Glutamatergic neuron (in vitro differentiated cells): ENCODE measurements around the gene TMEM125. TPM values are rescaled to one million over a fixed set of nuclear protein-coding genes. Genes with fewer than 3 reads are reported as not detected.

ENCODE experiments used
- DNase-seq: peaks from one replicate; pipeline ENCODE4 v3.0.0; 2022
- H3K27ac Mint-ChIP-seq: one replicate; pipeline ENCODE4 v1.8.0; 2020; ENCODE audit warnings: mild to moderate bottlenecking, mixed read lengths, inconsistent platforms; ENCODE audit not compliant: unreplicated experiment
- H3K27me3 Mint-ChIP-seq: one replicate; pipeline ENCODE4 v1.8.0; 2020; ENCODE audit warnings: mild to moderate bottlenecking, moderate library complexity, mixed read lengths, inconsistent platforms; ENCODE audit not compliant: unreplicated experiment
- H3K36me3 Mint-ChIP-seq: one replicate; pipeline ENCODE4 v1.8.0; 2020; ENCODE audit warnings: mild to moderate bottlenecking, mixed read lengths, inconsistent platforms; ENCODE audit not compliant: unreplicated experiment
- H3K4me1 Mint-ChIP-seq: one replicate; pipeline ENCODE4 v1.8.0; 2020; ENCODE audit warnings: mild to moderate bottlenecking, low read depth, mixed read lengths, inconsistent platforms; ENCODE audit not compliant: unreplicated experiment
- H3K4me3 Mint-ChIP-seq: one replicate; pipeline ENCODE4 v1.8.0; 2020; ENCODE audit warnings: mild to moderate bottlenecking, mixed read lengths, inconsistent platforms; ENCODE audit not compliant: unreplicated experiment
- H3K9me3 Mint-ChIP-seq: one replicate; pipeline ENCODE4 v1.8.0; 2020; ENCODE audit warnings: mild to moderate bottlenecking, moderate library complexity, mixed read lengths, inconsistent platforms; ENCODE audit not compliant: unreplicated experiment
- total RNA-seq: library from RNA; stranded (reverse); fragmentation: NEBNext Ultra II Directional; extraction: Animal tissue kit (Norgen Biotek cat#: 25700); gene quantifications from one replicate; pipeline ENCODE4 v1.2.1, GENCODE V29; 2021; ENCODE audit not compliant: unreplicated experiment
- TF ChIP-seq, protein P1 (sequence below): fragments of 200-600 bp; sonication (generic); IDR thresholded peaks from one replicate; pipeline ENCODE4 v1.5.0; 2021; ENCODE audit not compliant: partially characterized antibody, unreplicated experiment

Gene TMEM125
- total RNA-seq, 1 donor from 2014 or later, result not detected

DNA sequence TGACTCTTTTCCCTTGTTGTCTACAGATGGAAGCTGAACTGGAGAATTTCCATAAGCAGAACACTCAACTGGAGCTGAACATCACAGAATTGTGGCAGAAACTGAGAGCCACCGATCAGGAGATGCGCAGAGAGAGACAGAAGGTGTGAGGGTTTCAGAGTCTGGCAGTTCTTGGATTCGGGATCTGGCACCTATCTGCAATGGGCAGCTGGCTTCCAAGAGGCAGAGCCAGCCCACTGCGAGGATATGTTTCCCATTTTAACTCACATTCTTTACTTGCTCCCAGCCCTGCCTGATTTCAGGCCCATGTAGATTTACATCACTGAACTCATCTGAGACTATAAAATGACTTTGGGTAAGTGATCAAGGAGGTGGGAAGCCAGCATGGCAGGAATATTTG, 37.3 kb upstream of the TMEM125 start:
- no peak overlapping the region for H3K27ac Mint-ChIP-seq
- H3K4me1 Mint-ChIP-seq, result no peaks in the 10 kb centered on the region
- H3K9me3 Mint-ChIP-seq, result no peaks in the 10 kb centered on the region
- peaks cover 4% of the 10 kb centered on the region for H3K36me3 Mint-ChIP-seq
- H3K27me3 Mint-ChIP-seq, result peaks cover 6% of the 10 kb centered on the region
- TF ChIP-seq, protein P1, sequence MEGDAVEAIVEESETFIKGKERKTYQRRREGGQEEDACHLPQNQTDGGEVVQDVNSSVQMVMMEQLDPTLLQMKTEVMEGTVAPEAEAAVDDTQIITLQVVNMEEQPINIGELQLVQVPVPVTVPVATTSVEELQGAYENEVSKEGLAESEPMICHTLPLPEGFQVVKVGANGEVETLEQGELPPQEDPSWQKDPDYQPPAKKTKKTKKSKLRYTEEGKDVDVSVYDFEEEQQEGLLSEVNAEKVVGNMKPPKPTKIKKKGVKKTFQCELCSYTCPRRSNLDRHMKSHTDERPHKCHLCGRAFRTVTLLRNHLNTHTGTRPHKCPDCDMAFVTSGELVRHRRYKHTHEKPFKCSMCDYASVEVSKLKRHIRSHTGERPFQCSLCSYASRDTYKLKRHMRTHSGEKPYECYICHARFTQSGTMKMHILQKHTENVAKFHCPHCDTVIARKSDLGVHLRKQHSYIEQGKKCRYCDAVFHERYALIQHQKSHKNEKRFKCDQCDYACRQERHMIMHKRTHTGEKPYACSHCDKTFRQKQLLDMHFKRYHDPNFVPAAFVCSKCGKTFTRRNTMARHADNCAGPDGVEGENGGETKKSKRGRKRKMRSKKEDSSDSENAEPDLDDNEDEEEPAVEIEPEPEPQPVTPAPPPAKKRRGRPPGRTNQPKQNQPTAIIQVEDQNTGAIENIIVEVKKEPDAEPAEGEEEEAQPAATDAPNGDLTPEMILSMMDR, result no peak
- no peak for DNase-seq
- no peak overlapping the region for H3K4me3 Mint-ChIP-seq

DNA sequence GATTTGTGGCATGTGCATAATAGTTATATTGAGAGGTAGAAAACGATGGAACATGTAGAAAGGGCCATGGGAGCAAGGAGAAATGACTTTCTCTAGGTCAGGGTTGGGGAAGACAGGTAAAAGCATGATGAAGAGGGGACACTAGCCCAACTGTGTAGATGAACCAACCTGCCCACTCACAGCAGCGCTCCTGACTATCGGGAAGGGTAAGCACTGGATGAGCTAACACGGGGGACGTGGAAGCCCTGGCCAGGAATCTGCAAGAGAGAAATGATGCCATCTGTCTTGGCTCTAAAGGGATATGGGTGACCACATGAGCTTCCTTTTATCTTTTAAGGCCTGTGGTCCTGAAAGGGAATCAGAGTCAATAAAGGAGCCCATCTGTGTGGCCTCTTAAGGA, 36.2 kb upstream of the TMEM125 start:
- Mint-ChIP-seq H3K27me3 (peaks cover 5% of the 10 kb centered on the region), H3K36me3 (peaks cover 4% of the 10 kb centered on the region), H3K4me3 (no peak overlapping the region), H3K9me3 (no peaks in the 10 kb centered on the region), H3K27ac (no peak overlapping the region), H3K4me1 (peaks cover 2% of the 10 kb centered on the region)
- no peak for DNase-seq
- TF ChIP-seq, protein P1, result no peak

DNA sequence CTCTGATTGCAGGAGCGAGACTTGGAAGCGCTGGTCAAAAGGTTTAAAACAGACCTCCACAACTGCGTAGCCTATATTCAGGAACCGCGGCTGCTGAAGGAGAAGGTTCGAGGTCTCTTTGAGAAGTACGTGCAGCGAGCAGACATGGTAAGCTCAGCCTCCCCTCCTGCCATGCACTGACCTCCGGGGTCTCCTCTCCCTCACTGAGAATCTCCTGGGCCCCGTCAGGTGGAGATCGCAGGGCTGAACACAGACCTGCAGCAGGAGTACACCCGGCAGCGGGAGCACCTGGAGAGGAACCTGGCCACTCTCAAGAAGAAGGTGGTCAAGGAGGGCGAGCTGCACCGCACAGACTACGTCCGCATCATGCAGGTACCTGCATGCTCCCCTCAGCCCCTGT, 35.5 kb upstream of the TMEM125 start:
- Mint-ChIP-seq H3K36me3 (peaks cover 4% of the 10 kb centered on the region), H3K4me3 (no peak overlapping the region), H3K27ac (no peak overlapping the region), H3K9me3 (no peaks in the 10 kb centered on the region), H3K27me3 (peaks cover 5% of the 10 kb centered on the region), H3K4me1 (peaks cover 2% of the 10 kb centered on the region)
- DNase-seq, result no peak
- TF ChIP-seq, protein P1, result no peak

DNA sequence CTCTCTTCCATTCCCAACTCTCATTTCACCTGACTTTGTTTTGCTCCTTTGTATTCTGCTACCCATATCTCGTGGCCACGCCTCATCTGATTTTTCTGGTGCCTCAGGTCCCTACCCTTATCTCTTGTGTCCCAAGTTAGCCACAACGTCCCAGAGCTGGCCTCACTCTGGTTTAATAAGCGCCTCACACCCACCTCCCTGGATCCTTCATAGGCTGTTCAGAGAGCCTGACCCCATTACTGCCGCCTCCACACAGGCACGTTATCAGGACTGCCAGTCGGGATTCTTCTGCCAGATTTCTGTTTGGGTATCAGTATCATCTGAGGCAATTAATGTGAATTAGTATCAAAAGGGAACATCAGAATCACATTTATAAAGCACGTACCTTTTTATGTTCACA, 34.7 kb upstream of the TMEM125 start:
- peak overlapping the region; percentile 44 for H3K4me3 Mint-ChIP-seq

DNA sequence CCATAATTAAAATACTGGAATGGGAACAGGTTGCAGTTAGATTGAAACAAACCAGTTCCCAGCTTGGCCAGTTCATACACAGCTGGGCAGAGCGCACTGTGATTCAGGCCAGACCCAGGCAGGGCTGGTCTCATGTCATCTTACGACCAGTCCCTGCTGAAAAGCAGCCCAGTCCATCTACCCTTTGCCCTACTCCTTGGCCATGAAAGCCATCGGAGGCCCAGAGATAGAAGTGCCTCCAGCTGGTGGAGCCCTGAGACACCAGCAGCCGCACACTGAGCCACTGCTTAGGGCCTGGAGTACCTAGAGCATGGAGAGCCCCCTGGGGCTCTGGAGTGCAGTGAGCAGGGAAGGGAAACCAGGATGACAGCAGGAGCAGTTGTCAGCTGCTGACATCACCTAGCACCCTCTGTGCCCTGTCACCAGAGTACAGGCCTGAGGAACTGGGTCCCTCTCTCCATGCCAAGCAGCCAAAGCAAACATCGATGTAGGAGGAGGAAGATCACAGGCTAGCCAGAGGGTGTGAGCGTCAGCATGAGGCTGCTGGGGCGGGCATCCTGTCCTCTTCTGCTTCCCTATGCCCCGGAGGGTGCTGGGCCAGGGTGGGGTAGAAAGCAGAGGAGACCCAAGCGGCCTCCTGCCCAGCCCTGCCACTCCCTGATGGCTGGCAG, 34.2 kb upstream of the TMEM125 start:
- TF ChIP-seq, protein P1, result no peak
- H3K27me3 Mint-ChIP-seq, result peaks cover 5% of the 10 kb centered on the region
- H3K27ac Mint-ChIP-seq, result no peak overlapping the region
- no peaks in the 10 kb centered on the region for H3K9me3 Mint-ChIP-seq
- DNase-seq, result peak; percentile 36
- H3K4me1 Mint-ChIP-seq, result peaks cover 2% of the 10 kb centered on the region
- no peak overlapping the region for H3K4me3 Mint-ChIP-seq
- H3K36me3 Mint-ChIP-seq, result peaks cover 4% of the 10 kb centered on the region

More for the DNA sequence above, 34.7 kb upstream of the TMEM125 start:
- H3K4me1 Mint-ChIP-seq, result peaks cover 2% of the 10 kb centered on the region
- H3K27ac Mint-ChIP-seq, result no peak overlapping the region
- DNase-seq, result no peak
- H3K36me3 Mint-ChIP-seq, result peaks cover 4% of the 10 kb centered on the region
- peaks cover 5% of the 10 kb centered on the region for H3K27me3 Mint-ChIP-seq
- no peaks in the 10 kb centered on the region for H3K9me3 Mint-ChIP-seq
- TF ChIP-seq, protein P1, result no peak
